ENCODE measurements around the gene NIPA2. TPM values are rescaled to one million over a fixed set of nuclear protein-coding genes. Genes with fewer than 3 reads are reported as not detected.

The NIPA2 gene
- total RNA-seq, 1 experiment from 2014 or later = 87.2 TPM

- no TSS peak for BruUV-seq (replicated peaks)
- ChIA-PET CTCF (interaction anchor here (0.6 kb wide), 1 partner anchor 49 kb away, joined by 4 read pairs; no protein-coding TSS in a partner anchor), POLR2A (ENCODE audit: low non-redundant PET) (no interaction called here)
- intact Hi-C loops (cut with micrococcal nuclease; ENCODE audit: unreplicated experiment) = loop anchor here (10.0 kb wide), 1 partner anchor 98 kb away; the partner anchor contains the start of gene NIPA1
- H3K9me3 ChIP-seq (ENCODE audit: low read depth, low read length, poor library complexity, severe bottlenecking) = no peaks in the 10 kb centered on the region
- no peak overlapping the region for H3K27ac ChIP-seq (ENCODE audit: low read depth, low read length, poor library complexity, severe bottlenecking)
- no peak for DNase-seq (ENCODE audit: low spot score)
- no peak for TF ChIP-seq EZH2 (IDR thresholded peaks at IDR 0.05; ENCODE audit: borderline replicate concordance, low read depth, low read length, poor library complexity, severe bottlenecking)
- TF ChIP-seq, protein P1, sequence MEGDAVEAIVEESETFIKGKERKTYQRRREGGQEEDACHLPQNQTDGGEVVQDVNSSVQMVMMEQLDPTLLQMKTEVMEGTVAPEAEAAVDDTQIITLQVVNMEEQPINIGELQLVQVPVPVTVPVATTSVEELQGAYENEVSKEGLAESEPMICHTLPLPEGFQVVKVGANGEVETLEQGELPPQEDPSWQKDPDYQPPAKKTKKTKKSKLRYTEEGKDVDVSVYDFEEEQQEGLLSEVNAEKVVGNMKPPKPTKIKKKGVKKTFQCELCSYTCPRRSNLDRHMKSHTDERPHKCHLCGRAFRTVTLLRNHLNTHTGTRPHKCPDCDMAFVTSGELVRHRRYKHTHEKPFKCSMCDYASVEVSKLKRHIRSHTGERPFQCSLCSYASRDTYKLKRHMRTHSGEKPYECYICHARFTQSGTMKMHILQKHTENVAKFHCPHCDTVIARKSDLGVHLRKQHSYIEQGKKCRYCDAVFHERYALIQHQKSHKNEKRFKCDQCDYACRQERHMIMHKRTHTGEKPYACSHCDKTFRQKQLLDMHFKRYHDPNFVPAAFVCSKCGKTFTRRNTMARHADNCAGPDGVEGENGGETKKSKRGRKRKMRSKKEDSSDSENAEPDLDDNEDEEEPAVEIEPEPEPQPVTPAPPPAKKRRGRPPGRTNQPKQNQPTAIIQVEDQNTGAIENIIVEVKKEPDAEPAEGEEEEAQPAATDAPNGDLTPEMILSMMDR (conservative IDR thresholded peaks at IDR 0.05; ENCODE audit: low read depth, low read length) = no peak
- H3K36me3 ChIP-seq (ENCODE audit: insufficient read depth, low read length, poor library complexity, severe bottlenecking) = peaks cover 9% of the 10 kb centered on the region
- no peaks in the 10 kb centered on the region for H3K4me1 ChIP-seq (ENCODE audit: insufficient read depth, low read length, poor library complexity, severe bottlenecking)
- no peaks in the 10 kb centered on the region for H3K27me3 ChIP-seq (replicated peaks; ENCODE audit: insufficient read depth, low read depth, low read length, poor library complexity)
- H3K4me3 ChIP-seq (ENCODE audit: low read depth, low read length, poor library complexity, severe bottlenecking) = no peak overlapping the region
These were observed 44.7 kb downstream of the NIPA2 start for GRCh38 chr15:22883196-22883595.

GRCh38 chr15:22884344-22884743 lies 45.9 kb downstream of the NIPA2 start:
- no peaks in the 10 kb centered on the region for H3K4me1 ChIP-seq (ENCODE audit: insufficient read depth, low read length, poor library complexity, severe bottlenecking)
- ChIA-PET CTCF (no interaction called here), POLR2A (ENCODE audit: low non-redundant PET) (no interaction called here)
- BruUV-seq (replicated peaks) = no TSS peak
- peaks cover 9% of the 10 kb centered on the region for H3K36me3 ChIP-seq (ENCODE audit: insufficient read depth, low read length, poor library complexity, severe bottlenecking)
- TF ChIP-seq, protein P1 (conservative IDR thresholded peaks at IDR 0.05; ENCODE audit: low read depth, low read length) = peak; percentile 44
- no peak for TF ChIP-seq EZH2 (IDR thresholded peaks at IDR 0.05; ENCODE audit: borderline replicate concordance, low read depth, low read length, poor library complexity, severe bottlenecking)
- H3K27me3 ChIP-seq (replicated peaks; ENCODE audit: insufficient read depth, low read depth, low read length, poor library complexity) = no peaks in the 10 kb centered on the region
- intact Hi-C loops (cut with micrococcal nuclease; ENCODE audit: unreplicated experiment) = loop anchor here (10.0 kb wide), 1 partner anchor 100 kb away; the partner anchor contains the start of gene NIPA1
- H3K27ac ChIP-seq (ENCODE audit: low read depth, low read length, poor library complexity, severe bottlenecking) = no peak overlapping the region
- no peak overlapping the region for H3K4me3 ChIP-seq (ENCODE audit: low read depth, low read length, poor library complexity, severe bottlenecking)
- H3K9me3 ChIP-seq (ENCODE audit: low read depth, low read length, poor library complexity, severe bottlenecking) = no peaks in the 10 kb centered on the region
- no peak for DNase-seq (ENCODE audit: low spot score)

GRCh38 chr15:22885120-22885519 lies 46.7 kb downstream of the NIPA2 start:
- ChIA-PET POLR2A (ENCODE audit: low non-redundant PET) (no interaction called here), CTCF (no interaction called here)
- Histone ChIP-seq H3K27me3 (replicated peaks; ENCODE audit: insufficient read depth, low read depth, low read length, poor library complexity) (no peaks in the 10 kb centered on the region), H3K4me1 (ENCODE audit: insufficient read depth, low read length, poor library complexity, severe bottlenecking) (no peaks in the 10 kb centered on the region), H3K9me3 (ENCODE audit: low read depth, low read length, poor library complexity, severe bottlenecking) (no peaks in the 10 kb centered on the region), H3K36me3 (ENCODE audit: insufficient read depth, low read length, poor library complexity, severe bottlenecking) (peaks cover 9% of the 10 kb centered on the region), H3K27ac (ENCODE audit: low read depth, low read length, poor library complexity, severe bottlenecking) (no peak overlapping the region), H3K4me3 (ENCODE audit: low read depth, low read length, poor library complexity, severe bottlenecking) (no peak overlapping the region)
- no peak for DNase-seq (ENCODE audit: low spot score)
- no TSS peak for BruUV-seq (replicated peaks)
- intact Hi-C loops (cut with micrococcal nuclease; ENCODE audit: unreplicated experiment) = loop anchor here (5.0 to 10.0 kb wide), 2 partner anchors 38 to 100 kb away; partner anchors contain the start of gene NIPA1
- TF ChIP-seq, protein P1 (conservative IDR thresholded peaks at IDR 0.05; ENCODE audit: low read depth, low read length) = no peak
- TF ChIP-seq EZH2 (IDR thresholded peaks at IDR 0.05; ENCODE audit: borderline replicate concordance, low read depth, low read length, poor library complexity, severe bottlenecking) = no peak
